SU-DHL-6 (cell line): ENCODE data around the gene CREB5.

ENCODE experiments used
- CTCF ChIP-seq: fragments of 200-600 bp; sonication (generic); IDR thresholded peaks from one replicate; pipeline ENCODE4 v1.5.1; 2017; ENCODE audit warnings: antibody characterized with exemption, mild to moderate bottlenecking, low read length, moderate library complexity; ENCODE audit not compliant: insufficient read depth, poor library complexity, severe bottlenecking
- EZH2phosphoT487 ChIP-seq: fragments of 200-600 bp; sonication (generic), shearing (Covaris generic); conservative IDR thresholded peaks from 2 replicates; pipeline ENCODE4 v1.6.1; 2018; ENCODE audit warnings: mild to moderate bottlenecking, antibody characterized with exemption, low read length, moderate library complexity, mixed read lengths

GRCh38 chr7:28872226-28872625 lies 459.9 kb downstream of the CREB5 start:
- TF ChIP-seq CTCF, result no peak
- TF ChIP-seq EZH2phosphoT487, result no peak
